GM19372 (cell line): ENCODE results near the gene R3HDM1.
"Not testable (repeated sequence)": the region's sequence is repeated elsewhere in the genome, so short reads cannot be mapped to it uniquely, and the experiment has no call there.

Source experiments
- ATAC-seq: cut with Tn5 transposase; IDR thresholded peaks from one replicate; pipeline ENCODE4 v1.9.1; 2021; ENCODE audit warnings: mild to moderate bottlenecking, low read depth, moderate library complexity; ENCODE audit not compliant: unreplicated experiment

Gene R3HDM1

GRCh38 chr2:135701442-135701841 lies 170.2 kb downstream of the R3HDM1 start:
- ATAC-seq = no peak

GRCh38 chr2:135703300-135703699 lies 172.0 kb downstream of the R3HDM1 start:
- ATAC-seq = no peak

DNA sequence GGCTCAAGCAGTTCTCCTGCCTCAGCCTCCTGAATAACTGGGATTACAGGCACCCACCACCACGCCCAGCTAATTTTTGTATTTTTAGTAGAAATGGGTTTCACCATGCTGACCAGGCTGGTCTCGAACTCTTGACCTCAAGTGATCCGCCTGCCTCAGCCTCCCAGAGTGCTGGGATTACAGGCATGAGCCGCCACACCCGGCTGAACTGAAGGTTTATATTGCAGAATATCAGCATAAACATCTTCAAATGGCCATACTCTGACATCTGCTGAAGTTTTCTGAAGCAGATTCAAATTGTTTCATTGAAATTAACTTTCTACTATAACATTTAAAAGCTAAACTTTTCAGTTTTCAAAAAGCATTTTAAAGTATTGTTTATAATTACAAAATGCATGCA lies 172.8 kb downstream of the R3HDM1 start:
- not testable (repeated sequence) for ATAC-seq

GRCh38 chr2:135708159-135708558 lies 176.9 kb downstream of the R3HDM1 start:
- ATAC-seq = no peak

DNA sequence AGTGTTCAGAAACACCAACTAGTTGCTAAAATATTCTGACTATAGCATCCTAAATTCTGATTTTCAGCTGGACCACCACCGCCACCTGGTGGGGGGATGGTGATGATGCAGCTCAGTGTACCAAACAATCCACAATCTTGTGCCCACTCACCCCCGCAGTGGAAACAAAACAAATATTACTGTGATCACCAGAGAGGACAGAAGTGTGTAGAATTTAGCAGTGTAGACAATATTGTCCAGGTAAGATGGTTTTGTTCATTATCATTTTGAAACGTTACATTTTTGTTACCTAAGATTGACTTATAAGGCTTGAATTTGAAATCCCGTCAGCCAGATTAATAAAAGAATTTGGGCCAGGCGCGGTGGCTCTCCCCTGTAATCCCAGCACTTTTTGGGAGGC lies 178.7 kb downstream of the R3HDM1 start:
- ATAC-seq = no peak

DNA sequence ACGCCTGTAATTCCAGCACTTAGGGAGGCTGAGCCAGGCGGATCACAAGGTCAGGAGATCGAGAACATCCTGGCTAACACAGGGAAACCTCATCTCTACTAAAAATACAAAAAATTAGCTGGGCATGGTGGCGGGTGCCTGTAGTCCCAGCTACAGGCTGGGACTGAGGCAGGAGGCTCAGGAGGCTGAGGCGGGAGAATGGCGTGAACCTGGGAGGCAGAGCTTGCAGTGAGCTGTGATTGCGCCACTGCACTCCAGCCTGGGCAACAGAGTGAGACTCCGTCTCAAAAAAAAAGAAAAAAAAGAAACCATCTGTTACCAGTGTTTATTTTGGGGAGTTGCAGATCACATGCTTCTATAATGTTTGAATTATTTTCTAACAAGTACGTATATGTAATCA lies 183.8 kb downstream of the R3HDM1 start:
- ATAC-seq = not testable (repeated sequence)

DNA sequence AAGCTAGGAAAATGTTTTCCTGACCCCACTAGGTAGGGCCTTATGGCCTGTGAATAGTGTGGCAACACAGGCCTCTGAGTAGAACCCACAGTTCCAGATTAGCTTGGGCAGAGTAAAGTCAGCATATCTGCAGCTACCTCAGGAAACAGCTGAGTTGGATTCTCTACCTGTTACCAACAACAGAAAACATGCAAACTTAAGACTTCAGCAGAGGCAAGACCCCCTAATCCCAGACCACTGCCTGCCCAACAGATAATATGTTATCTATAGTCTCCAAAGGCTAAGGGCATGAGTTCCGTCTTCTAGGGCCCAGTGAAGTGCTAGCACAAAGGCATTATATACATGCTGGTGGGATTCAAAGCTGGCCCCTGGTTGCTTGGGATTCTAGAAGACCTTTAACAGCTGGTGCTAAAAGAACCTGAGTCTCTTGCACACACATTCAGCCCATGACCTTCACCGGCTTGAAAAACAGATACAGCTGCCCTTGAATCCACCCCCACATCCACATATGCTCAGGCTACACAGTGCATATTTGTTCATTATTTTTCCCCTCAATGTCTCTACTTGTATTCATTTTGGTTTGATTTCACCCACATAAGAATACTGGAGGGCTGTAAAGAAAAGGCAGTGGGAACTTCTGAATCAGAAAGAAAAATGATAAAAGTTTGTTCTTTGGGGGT lies 196.9 kb downstream of the R3HDM1 start:
- ATAC-seq = no peak

GRCh38 chr2:135732561-135732960 lies 201.3 kb downstream of the R3HDM1 start:
- no peak for ATAC-seq

DNA sequence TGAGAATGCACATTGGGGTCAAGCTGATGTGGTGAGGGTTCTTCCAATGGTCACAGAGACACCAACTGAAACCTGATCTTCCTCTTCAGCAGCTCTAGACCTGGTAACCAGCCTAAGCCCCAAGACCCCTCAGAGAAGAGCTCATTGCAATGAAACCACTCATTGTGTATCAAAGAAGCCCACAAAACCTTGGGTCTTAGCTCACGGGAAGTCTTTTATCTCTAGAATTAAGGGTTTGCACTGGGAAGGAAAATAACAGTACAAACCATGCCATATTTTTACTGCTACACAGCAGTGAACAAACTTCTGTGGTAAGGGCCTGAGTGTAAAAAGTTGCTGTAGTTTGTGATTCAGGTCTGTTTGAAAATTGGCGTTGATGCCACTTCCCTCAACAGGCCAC lies 201.8 kb downstream of the R3HDM1 start:
- no peak for ATAC-seq

DNA sequence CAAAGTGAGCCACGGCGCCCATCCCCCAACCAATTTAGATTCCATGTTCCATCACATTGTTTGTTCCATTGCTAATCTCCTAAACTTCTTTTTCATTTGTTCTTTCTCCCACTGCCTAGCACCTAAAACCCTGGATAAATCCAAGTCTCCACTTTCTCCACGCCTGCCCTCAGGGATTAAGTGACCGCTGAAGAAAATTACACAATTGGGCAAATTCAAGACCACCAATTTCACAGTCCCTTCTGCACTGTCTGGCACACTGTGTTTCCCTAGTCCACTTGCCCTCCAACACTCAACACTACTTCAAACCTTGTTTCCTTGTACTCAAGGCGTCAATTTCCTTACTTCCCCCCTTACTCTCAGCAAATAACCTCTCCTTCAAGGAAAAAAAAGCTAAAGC lies 205.3 kb downstream of the R3HDM1 start:
- no peak for ATAC-seq

- no peak for ATAC-seq
These were observed 208.9 kb downstream of the R3HDM1 start for GRCh38 chr2:135740206-135740605.

GRCh38 chr2:135741043-135741394 lies 209.7 kb downstream of the R3HDM1 start:
- ATAC-seq = no peak

- ATAC-seq = peak; percentile 90
These were observed 210.4 kb downstream of the R3HDM1 start, which contains the start of gene UBXN4 for GRCh38 chr2:135741395-135742324. TSS of gene UBXN4 (plus strand) at chr2:135741855. CDS start at chr2:135741930, 75 bp downstream.

GRCh38 chr2:135742325-135742757 lies 211.1 kb downstream of the R3HDM1 start:
- peak; percentile 10 for ATAC-seq

GRCh38 chr2:135743860-135744259 lies 212.6 kb downstream of the R3HDM1 start:
- no peak for ATAC-seq

DNA sequence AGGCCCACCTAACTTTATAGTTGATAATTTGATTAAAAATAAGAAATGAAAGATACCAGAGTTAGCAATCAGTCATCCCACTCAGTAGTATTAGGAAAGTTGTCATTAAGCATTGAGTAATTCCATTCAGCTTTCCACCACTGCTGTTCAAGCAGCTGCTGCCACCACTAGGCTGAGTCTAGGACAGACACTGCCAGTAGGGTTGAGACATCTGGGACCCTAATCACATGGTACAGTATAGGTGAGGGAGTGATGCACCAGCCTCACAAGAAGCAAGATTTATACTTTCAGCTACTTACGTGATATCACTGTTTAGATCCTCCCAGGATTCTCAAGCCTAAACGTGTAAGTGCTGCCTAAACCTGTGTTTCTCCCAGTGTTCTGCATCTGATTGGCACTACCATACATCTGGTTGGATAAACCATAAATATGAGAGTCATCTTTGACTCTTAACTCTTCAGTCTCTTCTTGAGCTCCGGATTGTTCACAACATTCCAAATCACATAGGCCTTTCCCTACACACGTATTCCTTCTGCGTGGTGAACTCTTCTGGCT lies 213.6 kb downstream of the R3HDM1 start:
- ATAC-seq = no peak

DNA sequence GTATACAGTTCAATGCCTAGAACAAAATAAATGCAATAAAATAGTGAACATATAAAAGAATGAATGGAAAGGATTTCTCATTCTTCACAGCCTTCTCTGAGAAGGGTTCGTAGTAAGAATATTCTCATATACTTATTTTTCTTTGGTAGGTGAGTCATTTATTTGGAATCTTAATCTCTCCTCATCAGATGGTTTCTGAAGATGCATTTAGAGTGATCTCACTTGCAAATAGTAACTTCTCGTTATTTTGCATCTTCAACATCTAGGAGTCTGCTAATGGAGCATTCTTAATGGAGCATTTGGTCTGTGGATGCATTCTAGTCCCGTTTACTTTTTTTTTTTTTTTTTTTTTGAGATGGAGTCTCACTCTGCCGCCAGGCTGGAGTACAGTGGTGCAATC lies 214.3 kb downstream of the R3HDM1 start:
- ATAC-seq = no peak

DNA sequence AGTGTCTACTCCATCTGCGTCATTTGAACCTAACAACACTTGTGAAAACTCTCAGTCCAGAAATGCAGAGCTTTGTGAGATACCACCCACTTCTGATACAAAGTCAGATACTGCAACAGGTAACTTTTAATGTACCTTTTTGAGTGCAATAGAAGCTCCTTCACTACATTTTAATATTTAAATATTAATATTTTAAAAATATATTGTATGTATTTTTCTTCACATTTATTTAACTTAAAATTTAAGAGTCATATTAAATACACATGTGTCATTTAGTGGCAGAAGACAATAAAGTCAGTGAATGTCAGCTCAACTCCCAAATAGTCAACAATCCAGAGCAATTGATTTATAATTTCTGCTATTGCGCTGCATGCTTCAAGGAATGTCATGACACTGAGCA lies 224.3 kb downstream of the R3HDM1 start:
- ATAC-seq = no peak

DNA sequence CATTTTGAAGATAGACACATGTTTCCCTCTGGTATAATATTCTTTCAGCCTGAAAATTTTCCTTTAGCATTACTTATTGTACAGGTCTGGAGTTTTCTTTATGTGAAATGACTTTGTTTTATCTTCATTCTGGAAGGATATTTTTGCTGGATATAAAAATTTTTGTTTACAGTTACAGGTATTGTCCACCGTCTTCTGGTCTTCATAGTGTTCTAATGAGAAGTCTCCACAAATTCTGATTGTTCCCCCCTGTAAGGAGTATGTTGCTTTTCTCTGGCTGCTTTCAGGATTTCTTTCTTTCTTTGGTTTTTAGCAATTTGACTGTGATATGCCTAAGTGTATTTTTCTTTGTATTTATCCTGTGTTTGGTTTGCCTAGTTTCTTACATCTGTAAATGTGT lies 225.4 kb downstream of the R3HDM1 start:
- ATAC-seq = no peak

GRCh38 chr2:135762022-135762421 lies 230.7 kb downstream of the R3HDM1 start:
- ATAC-seq = no peak

GRCh38 chr2:135762530-135762929 lies 231.2 kb downstream of the R3HDM1 start:
- no peak for ATAC-seq
